Measurements from ENCODE around the gene ZNF70. TPM values are rescaled to one million over a fixed set of nuclear protein-coding genes. Genes with fewer than 3 reads are reported as not detected.

Gene ZNF70
- total RNA-seq, 2 experiments from 2014 or later: 1.7 TPM

- peak overlapping the region; percentile 100 for H3K27ac Mint-ChIP-seq
- ATAC-seq (no peak), DNase-seq (peak; percentile 20)
- H3K27me3 Mint-ChIP-seq: no peaks in the 10 kb centered on the region
- H3K4me1 Mint-ChIP-seq (ENCODE audit: low read depth): peaks cover 57% of the 10 kb centered on the region
- H3K9me3 Mint-ChIP-seq: peaks cover 5% of the 10 kb centered on the region
- TF ChIP-seq CTCF (IDR thresholded peaks at IDR 0.05): no peak
- intact Hi-C loops (cut with micrococcal nuclease): loop anchor here (10.0 kb wide), 1 partner anchor 378 kb away; no protein-coding TSS in a partner anchor
- CTCF ChIA-PET: interaction anchor here (1.0 to 1.9 kb wide), 2 partner anchors 53 to 153 kb away, joined by 3 to 11 read pairs; no protein-coding TSS in a partner anchor
- POLR2A ChIA-PET: interaction anchor here (0.6 to 3.6 kb wide), 10 partner anchors 9 to 70 kb away, joined by 3 to 31 read pairs (median 6); partner anchors contain the start of genes C22orf15 and CHCHD10
- H3K4me3 Mint-ChIP-seq: peak overlapping the region; percentile 80
- peaks cover 58% of the 10 kb centered on the region for H3K36me3 Mint-ChIP-seq (ENCODE audit: low read depth)
These were observed 53.6 kb downstream of the ZNF70 start for GRCh38 chr22:23697031-23697970.

- CTCF ChIA-PET: interaction anchor here (1.0 to 1.9 kb wide), 3 partner anchors 53 to 153 kb away, joined by 3 to 11 read pairs (median 4); no protein-coding TSS in a partner anchor
- DNase-seq (peak; percentile 93), ATAC-seq (peak; percentile 99)
- intact Hi-C loops (cut with micrococcal nuclease): loop anchor here (1.0 to 10.0 kb wide), 2 partner anchors 9 to 378 kb away; no protein-coding TSS in a partner anchor
- H3K4me1 Mint-ChIP-seq (ENCODE audit: low read depth): peaks cover 48% of the 10 kb centered on the region
- POLR2A ChIA-PET: interaction anchor here (0.6 to 3.6 kb wide), 9 partner anchors 10 to 71 kb away, joined by 3 to 31 read pairs (median 4); partner anchors contain the start of genes C22orf15 and CHCHD10
- no peaks in the 10 kb centered on the region for H3K27me3 Mint-ChIP-seq
- peaks cover 49% of the 10 kb centered on the region for H3K36me3 Mint-ChIP-seq (ENCODE audit: low read depth)
- peak overlapping the region; percentile 80 for H3K4me3 Mint-ChIP-seq
- H3K27ac Mint-ChIP-seq: peak overlapping the region; percentile 100
- no peak for TF ChIP-seq CTCF (IDR thresholded peaks at IDR 0.05)
- peaks cover 5% of the 10 kb centered on the region for H3K9me3 Mint-ChIP-seq
These were observed 54.5 kb downstream of the ZNF70 start for GRCh38 chr22:23696326-23696851.

GRCh38 chr22:23695571-23696325 is 55.2 kb downstream of the ZNF70 start:
- peak; percentile 12 for DNase-seq
- intact Hi-C loops (cut with micrococcal nuclease): loop anchor here (1.0 to 10.0 kb wide), 2 partner anchors 10 to 379 kb away; no protein-coding TSS in a partner anchor
- H3K27me3 Mint-ChIP-seq: no peaks in the 10 kb centered on the region
- no peak for ATAC-seq
- H3K9me3 Mint-ChIP-seq: peaks cover 5% of the 10 kb centered on the region
- ChIA-PET CTCF (interaction anchor here (0.7 to 1.9 kb wide), 4 partner anchors 9 to 154 kb away, joined by 3 to 11 read pairs (median 4); no protein-coding TSS in a partner anchor), POLR2A (interaction anchor here (0.5 to 3.6 kb wide), 9 partner anchors 10 to 614 kb away, joined by 3 to 31 read pairs (median 4); partner anchors contain the start of gene CHCHD10)
- H3K27ac Mint-ChIP-seq: peak overlapping the region; percentile 100
- H3K4me1 Mint-ChIP-seq (ENCODE audit: low read depth): peaks cover 44% of the 10 kb centered on the region
- peaks cover 42% of the 10 kb centered on the region for H3K36me3 Mint-ChIP-seq (ENCODE audit: low read depth)
- peak overlapping the region; percentile 80 for H3K4me3 Mint-ChIP-seq
- TF ChIP-seq CTCF (IDR thresholded peaks at IDR 0.05): no peak

- no peak for TF ChIP-seq CTCF (IDR thresholded peaks at IDR 0.05)
- Mint-ChIP-seq H3K9me3 (peaks cover 4% of the 10 kb centered on the region), H3K27me3 (no peaks in the 10 kb centered on the region), H3K27ac (peak overlapping the region; percentile 100), H3K4me3 (no peak overlapping the region), H3K36me3 (ENCODE audit: low read depth) (peaks cover 40% of the 10 kb centered on the region), H3K4me1 (ENCODE audit: low read depth) (peaks cover 38% of the 10 kb centered on the region)
- ChIA-PET CTCF (interaction anchor here (0.7 to 0.9 kb wide), 2 partner anchors 9 to 155 kb away, joined by 3 to 4 read pairs; no protein-coding TSS in a partner anchor), POLR2A (interaction anchor here (0.5 to 3.6 kb wide), 5 partner anchors 11 to 614 kb away, joined by 3 to 31 read pairs (median 3); no protein-coding TSS in a partner anchor)
- DNase-seq (no peak), ATAC-seq (no peak)
- intact Hi-C loops (cut with micrococcal nuclease): loop anchor here (10.0 kb wide), 1 partner anchor 380 kb away; no protein-coding TSS in a partner anchor
These were observed 55.8 kb downstream of the ZNF70 start for GRCh38 chr22:23695141-23695540.

Measured in activated CD8-positive, alpha-beta T cell treated with anti-CD3 and anti-CD28 coated beads for 36 hours (primary cell).